ENCODE results near the gene WWTR1. TPM values are rescaled to one million over a fixed set of nuclear protein-coding genes. Genes with fewer than 3 reads are reported as not detected.

The WWTR1 gene
- total and polyA plus RNA-seq, 2 donors from 2014 or later, result 23.3 to 117 TPM

GRCh38 chr3:149625795-149626194, 32.0 kb downstream of the WWTR1 start:
- Histone ChIP-seq H3K36me3 (ENCODE audit: control insufficient read depth in 2 of 3, insufficient read depth in 3 of 3, low read length in 3 of 3) (no peaks in the 10 kb centered on the region), H3K9me3 (ENCODE audit: control insufficient read depth in 2 of 3, insufficient read depth in 1 of 3, low read length in 3 of 3) (no peaks in the 10 kb centered on the region), H3K27me3 (ENCODE audit: control insufficient read depth, insufficient read depth, low read length) (no peaks in the 10 kb centered on the region), H3K27ac (ENCODE audit: low read depth in 2 of 2, low read length in 2 of 2) (no peak overlapping the region), H3K9ac (ENCODE audit: low read length in 3 of 3) (no peak overlapping the region), H3K4me3 (ENCODE audit: low read length in 3 of 3) (no peak overlapping the region), H3K4me1 (ENCODE audit: control insufficient read depth in 2 of 3, insufficient read depth in 2 of 3, low read depth in 1 of 3, low read length in 3 of 3) (peaks cover 0 to 6% (median 5%) of the 10 kb centered on the region in 3 donors)
- DNase-seq, result no peak
- intact Hi-C loops (cut with DNase I), result no loop called here
- no peak for FAIRE-seq
- no peak for TF ChIP-seq CTCF (IDR thresholded peaks at IDR 0.05; ENCODE audit: borderline replicate concordance, extremely low read depth, insufficient read depth)

GRCh38 chr3:149623824-149624223, 34.0 kb downstream of the WWTR1 start:
- intact Hi-C loops (cut with DNase I), result no loop called here
- TF ChIP-seq CTCF (IDR thresholded peaks at IDR 0.05; ENCODE audit: borderline replicate concordance, extremely low read depth, insufficient read depth), result no peak
- FAIRE-seq, result no peak

GRCh38 chr3:149621218-149622005, 36.4 kb downstream of the WWTR1 start:
- no peak overlapping the region for H3K27ac ChIP-seq (ENCODE audit: low read depth in 2 of 2, low read length in 2 of 2)
- intact Hi-C loops (cut with DNase I), result no loop called here
- no peak overlapping the region for H3K9ac ChIP-seq (ENCODE audit: low read length in 3 of 3)
- no peaks in the 10 kb centered on the region for H3K36me3 ChIP-seq (ENCODE audit: control insufficient read depth in 2 of 3, insufficient read depth in 3 of 3, low read length in 3 of 3)
- no peaks in the 10 kb centered on the region for H3K27me3 ChIP-seq (ENCODE audit: control insufficient read depth, insufficient read depth, low read length)
- no peak for TF ChIP-seq CTCF (IDR thresholded peaks at IDR 0.05; ENCODE audit: borderline replicate concordance, extremely low read depth, insufficient read depth)
- H3K9me3 ChIP-seq (ENCODE audit: control insufficient read depth in 2 of 3, insufficient read depth in 1 of 3, low read length in 3 of 3), result no peaks in the 10 kb centered on the region
- no peak for DNase-seq
- no peak overlapping the region for H3K4me3 ChIP-seq (ENCODE audit: low read length in 3 of 3)
- H3K4me1 ChIP-seq (ENCODE audit: control insufficient read depth in 2 of 3, insufficient read depth in 2 of 3, low read depth in 1 of 3, low read length in 3 of 3), result peaks cover 0 to 10% (median 8%) of the 10 kb centered on the region in 3 donors
- FAIRE-seq, result no peak

More at GRCh38 chr3:149623824-149624223, 34.0 kb downstream of the WWTR1 start:
- H3K4me3 ChIP-seq (ENCODE audit: low read length in 3 of 3), result no peak overlapping the region
- no peaks in the 10 kb centered on the region for H3K9me3 ChIP-seq (ENCODE audit: control insufficient read depth in 2 of 3, insufficient read depth in 1 of 3, low read length in 3 of 3)
- no peak overlapping the region for H3K27ac ChIP-seq (ENCODE audit: low read depth in 2 of 2, low read length in 2 of 2)
- DNase-seq, result no peak
- no peak overlapping the region for H3K9ac ChIP-seq (ENCODE audit: low read length in 3 of 3)
- H3K27me3 ChIP-seq (ENCODE audit: control insufficient read depth, insufficient read depth, low read length), result no peaks in the 10 kb centered on the region
- peaks cover 0 to 6% (median 0%) of the 10 kb centered on the region in 3 donors for H3K4me1 ChIP-seq (ENCODE audit: control insufficient read depth in 2 of 3, insufficient read depth in 2 of 3, low read depth in 1 of 3, low read length in 3 of 3)
- no peaks in the 10 kb centered on the region for H3K36me3 ChIP-seq (ENCODE audit: control insufficient read depth in 2 of 3, insufficient read depth in 3 of 3, low read length in 3 of 3)
